WTC11 (cell line): ENCODE data around the gene CACNA2D3. TPM values are rescaled to one million over a fixed set of nuclear protein-coding genes. Genes with fewer than 3 reads are reported as not detected.

Experiments used
- ATAC-seq: fragments of 200-7000 bp; cut with Tn5 transposase; 2 replicates; pipeline ENCODE4 v1.10.0; 2021; ENCODE audit warnings: mild to moderate bottlenecking, moderate library complexity
- CTCF ChIA-PET: fragments of 300-600 bp; sonication (Branson Sonifier 250); formaldehyde crosslinking; loops from one replicate; lab custom pipeline; 2021; ENCODE audit warnings: antibody characterized with exemption; lab: Charles Lee
- POLR2A ChIA-PET: fragments of 350-600 bp; sonication (Branson Sonifier 250); formaldehyde crosslinking; loops from one replicate; lab custom pipeline; 2021; ENCODE audit warnings: antibody characterized with exemption; lab: Charles Lee
- DNase-seq: peaks from one replicate; pipeline ENCODE4 v3.0.0; 2021; ENCODE audit warnings: low spot score
- H3K27ac Mint-ChIP-seq: 2 replicates; pipeline ENCODE4 v1.8.0; 2021; ENCODE audit warnings: mixed read lengths
- H3K27me3 Mint-ChIP-seq: 2 replicates; pipeline ENCODE4 v1.8.0; 2021; ENCODE audit warnings: low read depth, mild to moderate bottlenecking, moderate library complexity, mixed read lengths
- H3K36me3 Mint-ChIP-seq: 2 replicates; pipeline ENCODE4 v1.8.0; 2021; ENCODE audit warnings: mixed read lengths
- H3K4me1 Mint-ChIP-seq: 2 replicates; pipeline ENCODE4 v1.8.0; 2022; ENCODE audit warnings: mixed read lengths
- H3K4me3 Mint-ChIP-seq: 2 replicates; pipeline ENCODE4 v1.8.0; 2021; ENCODE audit warnings: mild to moderate bottlenecking, moderate library complexity, mixed read lengths
- H3K9me3 Mint-ChIP-seq: 2 replicates; pipeline ENCODE4 v1.8.0; 2021; ENCODE audit warnings: mixed read lengths
- CBFB ChIP-seq: sonication (generic); formaldehyde crosslinking; IDR thresholded peaks from 2 replicates; pipeline ENCODE4 v1.8.1; 2022; ENCODE audit warnings: mild to moderate bottlenecking, low read depth, missing genetic modification reagents
- HMGA2 ChIP-seq: fragments of 250-450 bp; sonication (Bioruptor Pico); IDR thresholded peaks from 2 replicates; pipeline ENCODE4 v1.4.0; 2021; ENCODE audit warnings: mild to moderate bottlenecking, moderate library complexity
- MYBL2 ChIP-seq: sonication (generic); formaldehyde crosslinking; IDR thresholded peaks from 2 replicates; pipeline ENCODE4 v1.8.1; 2023; ENCODE audit warnings: mild to moderate bottlenecking, moderate library complexity, missing genetic modification reagents
- NFE2L1 ChIP-seq: sonication (generic); formaldehyde crosslinking; IDR thresholded peaks from 2 replicates; pipeline ENCODE4 v1.8.1; 2023; ENCODE audit warnings: missing genetic modification reagents
- PRRX2 ChIP-seq: fragments of 250-450 bp; sonication (Bioruptor Pico); IDR thresholded peaks from 2 replicates; pipeline ENCODE4 v1.8.0; 2021; ENCODE audit warnings: mild to moderate bottlenecking
- SMAD3 ChIP-seq: sonication (generic); formaldehyde crosslinking; IDR thresholded peaks from 2 replicates; pipeline ENCODE4 v1.8.0; 2022; ENCODE audit warnings: missing genetic modification reagents, mild to moderate bottlenecking, borderline replicate concordance
- SMAD4 ChIP-seq: sonication (generic); formaldehyde crosslinking; IDR thresholded peaks from 2 replicates; pipeline ENCODE4 v1.8.0; 2022; ENCODE audit warnings: mild to moderate bottlenecking, missing genetic modification reagents
- ZBTB21 ChIP-seq: sonication (generic); formaldehyde crosslinking; IDR thresholded peaks from 2 replicates; pipeline ENCODE4 v1.8.1; 2023; ENCODE audit warnings: mild to moderate bottlenecking, missing genetic modification reagents, borderline replicate concordance
- ZNF317 ChIP-seq: sonication (generic); formaldehyde crosslinking; IDR thresholded peaks from 2 replicates; pipeline ENCODE4 v1.8.1; 2023; ENCODE audit warnings: low read depth, mild to moderate bottlenecking, moderate library complexity, missing genetic modification reagents, borderline replicate concordance
- ZNF396 ChIP-seq: fragments of 250-450 bp; sonication (Bioruptor Pico); IDR thresholded peaks from 2 replicates; pipeline ENCODE4 v1.8.0; 2021; ENCODE audit warnings: mild to moderate bottlenecking, moderate library complexity, borderline replicate concordance
- ZNF423 ChIP-seq: fragments of 250-450 bp; sonication (Bioruptor Pico); IDR thresholded peaks from 2 replicates; pipeline ENCODE4 v2.1.2; 2022; ENCODE audit warnings: mild to moderate bottlenecking, moderate library complexity
- total RNA-seq: library from RNA; stranded (reverse); gene quantifications from 3 replicates; pipeline ENCODE4 v1.2.3, GENCODE V29; 2021
- TF ChIP-seq, protein P1 (sequence below): sonication (generic); formaldehyde crosslinking; IDR thresholded peaks from 2 replicates; pipeline ENCODE4 v1.8.0; 2023; ENCODE audit warnings: mild to moderate bottlenecking, missing genetic modification reagents
- TF ChIP-seq, protein P2 (sequence below): sonication (generic); formaldehyde crosslinking; IDR thresholded peaks from 2 replicates; pipeline ENCODE4 v1.8.1; 2023; ENCODE audit warnings: mild to moderate bottlenecking, missing genetic modification reagents, borderline replicate concordance
- TF ChIP-seq, protein P3 (sequence below): sonication (generic); formaldehyde crosslinking; conservative IDR thresholded peaks from 2 replicates; pipeline ENCODE4 v1.8.1; 2023; ENCODE audit warnings: mild to moderate bottlenecking, low read depth, missing genetic modification reagents, moderate library complexity
- TF ChIP-seq, protein P4 (sequence below): sonication (generic); formaldehyde crosslinking; IDR thresholded peaks from 2 replicates; pipeline ENCODE4 v1.8.1; 2022; ENCODE audit warnings: low read depth, missing genetic modification reagents, borderline replicate concordance
- TF ChIP-seq, protein P5 (sequence below): fragments of 250-450 bp; sonication (Bioruptor Pico); IDR thresholded peaks from 2 replicates; pipeline ENCODE4 v2.1.2; 2022; ENCODE audit warnings: mild to moderate bottlenecking, moderate library complexity
- TF ChIP-seq, protein P6 (sequence below): fragments of 250-450 bp; sonication (Bioruptor Pico); IDR thresholded peaks from 2 replicates; pipeline ENCODE4 v1.9.0; 2021; ENCODE audit warnings: mild to moderate bottlenecking
- TF ChIP-seq, protein P7 (sequence below): fragments of 250-450 bp; sonication (Bioruptor Pico); IDR thresholded peaks from 2 replicates; pipeline ENCODE4 v1.9.0; 2021; ENCODE audit warnings: moderate library complexity, mild to moderate bottlenecking, inconsistent platforms, borderline replicate concordance

The CACNA2D3 gene
- total RNA-seq, 1 experiment from 2014 or later: 5.0 TPM

DNA sequence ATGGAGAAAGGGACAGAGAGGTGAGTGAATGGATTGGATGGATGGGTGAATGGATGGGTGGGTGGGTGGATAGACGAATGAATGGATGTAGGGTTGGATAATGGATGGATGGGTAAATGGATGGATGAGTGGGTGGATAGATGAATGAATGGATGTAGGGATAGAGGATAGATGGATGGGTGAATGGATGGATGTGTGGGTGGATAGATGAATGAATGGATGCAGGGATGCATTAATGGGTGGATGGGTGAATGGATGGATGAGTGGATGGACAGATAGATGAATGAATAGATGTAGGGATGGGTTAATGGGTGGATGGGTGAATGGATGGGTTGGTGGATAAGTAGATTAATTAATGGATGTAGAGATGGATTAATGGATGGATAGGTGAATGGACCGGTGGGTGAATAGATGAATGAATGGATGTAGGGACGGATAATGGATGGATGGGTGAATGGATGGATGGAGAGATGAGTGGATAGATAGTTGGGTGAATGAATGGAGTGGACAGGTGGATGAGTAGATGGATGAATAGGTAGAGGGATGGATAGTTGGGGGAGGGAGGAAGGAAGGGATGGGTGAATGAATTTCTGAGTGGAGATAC is 28.6 kb downstream of the CACNA2D3 start:
- TF ChIP-seq CBFB (CRISPR knock-in tag) (no peak), HMGA2 (CRISPR knock-in tag) (no peak), ZNF317 (CRISPR knock-in tag) (no peak), PRRX2 (CRISPR knock-in tag) (no peak)
- TF ChIP-seq, protein P1, sequence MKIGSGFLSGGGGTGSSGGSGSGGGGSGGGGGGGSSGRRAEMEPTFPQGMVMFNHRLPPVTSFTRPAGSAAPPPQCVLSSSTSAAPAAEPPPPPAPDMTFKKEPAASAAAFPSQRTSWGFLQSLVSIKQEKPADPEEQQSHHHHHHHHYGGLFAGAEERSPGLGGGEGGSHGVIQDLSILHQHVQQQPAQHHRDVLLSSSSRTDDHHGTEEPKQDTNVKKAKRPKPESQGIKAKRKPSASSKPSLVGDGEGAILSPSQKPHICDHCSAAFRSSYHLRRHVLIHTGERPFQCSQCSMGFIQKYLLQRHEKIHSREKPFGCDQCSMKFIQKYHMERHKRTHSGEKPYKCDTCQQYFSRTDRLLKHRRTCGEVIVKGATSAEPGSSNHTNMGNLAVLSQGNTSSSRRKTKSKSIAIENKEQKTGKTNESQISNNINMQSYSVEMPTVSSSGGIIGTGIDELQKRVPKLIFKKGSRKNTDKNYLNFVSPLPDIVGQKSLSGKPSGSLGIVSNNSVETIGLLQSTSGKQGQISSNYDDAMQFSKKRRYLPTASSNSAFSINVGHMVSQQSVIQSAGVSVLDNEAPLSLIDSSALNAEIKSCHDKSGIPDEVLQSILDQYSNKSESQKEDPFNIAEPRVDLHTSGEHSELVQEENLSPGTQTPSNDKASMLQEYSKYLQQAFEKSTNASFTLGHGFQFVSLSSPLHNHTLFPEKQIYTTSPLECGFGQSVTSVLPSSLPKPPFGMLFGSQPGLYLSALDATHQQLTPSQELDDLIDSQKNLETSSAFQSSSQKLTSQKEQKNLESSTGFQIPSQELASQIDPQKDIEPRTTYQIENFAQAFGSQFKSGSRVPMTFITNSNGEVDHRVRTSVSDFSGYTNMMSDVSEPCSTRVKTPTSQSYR (CRISPR knock-in tag): no peak
- TF ChIP-seq, protein P2, sequence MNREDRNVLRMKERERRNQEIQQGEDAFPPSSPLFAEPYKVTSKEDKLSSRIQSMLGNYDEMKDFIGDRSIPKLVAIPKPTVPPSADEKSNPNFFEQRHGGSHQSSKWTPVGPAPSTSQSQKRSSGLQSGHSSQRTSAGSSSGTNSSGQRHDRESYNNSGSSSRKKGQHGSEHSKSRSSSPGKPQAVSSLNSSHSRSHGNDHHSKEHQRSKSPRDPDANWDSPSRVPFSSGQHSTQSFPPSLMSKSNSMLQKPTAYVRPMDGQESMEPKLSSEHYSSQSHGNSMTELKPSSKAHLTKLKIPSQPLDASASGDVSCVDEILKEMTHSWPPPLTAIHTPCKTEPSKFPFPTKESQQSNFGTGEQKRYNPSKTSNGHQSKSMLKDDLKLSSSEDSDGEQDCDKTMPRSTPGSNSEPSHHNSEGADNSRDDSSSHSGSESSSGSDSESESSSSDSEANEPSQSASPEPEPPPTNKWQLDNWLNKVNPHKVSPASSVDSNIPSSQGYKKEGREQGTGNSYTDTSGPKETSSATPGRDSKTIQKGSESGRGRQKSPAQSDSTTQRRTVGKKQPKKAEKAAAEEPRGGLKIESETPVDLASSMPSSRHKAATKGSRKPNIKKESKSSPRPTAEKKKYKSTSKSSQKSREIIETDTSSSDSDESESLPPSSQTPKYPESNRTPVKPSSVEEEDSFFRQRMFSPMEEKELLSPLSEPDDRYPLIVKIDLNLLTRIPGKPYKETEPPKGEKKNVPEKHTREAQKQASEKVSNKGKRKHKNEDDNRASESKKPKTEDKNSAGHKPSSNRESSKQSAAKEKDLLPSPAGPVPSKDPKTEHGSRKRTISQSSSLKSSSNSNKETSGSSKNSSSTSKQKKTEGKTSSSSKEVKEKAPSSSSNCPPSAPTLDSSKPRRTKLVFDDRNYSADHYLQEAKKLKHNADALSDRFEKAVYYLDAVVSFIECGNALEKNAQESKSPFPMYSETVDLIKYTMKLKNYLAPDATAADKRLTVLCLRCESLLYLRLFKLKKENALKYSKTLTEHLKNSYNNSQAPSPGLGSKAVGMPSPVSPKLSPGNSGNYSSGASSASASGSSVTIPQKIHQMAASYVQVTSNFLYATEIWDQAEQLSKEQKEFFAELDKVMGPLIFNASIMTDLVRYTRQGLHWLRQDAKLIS (CRISPR knock-in tag): no peak
- DNase-seq (no peak), ATAC-seq (no peak)
- Mint-ChIP-seq H3K27me3 (no peaks in the 10 kb centered on the region; the same call in 1 of the 2 replicates), H3K9me3 (no peaks in the 10 kb centered on the region), H3K27ac (no peak overlapping the region), H3K4me3 (no peak overlapping the region), H3K4me1 (peaks cover 12% of the 10 kb centered on the region), H3K36me3 (no peaks in the 10 kb centered on the region)
- POLR2A ChIA-PET: no interaction called here
- CTCF ChIA-PET: no interaction called here

DNA sequence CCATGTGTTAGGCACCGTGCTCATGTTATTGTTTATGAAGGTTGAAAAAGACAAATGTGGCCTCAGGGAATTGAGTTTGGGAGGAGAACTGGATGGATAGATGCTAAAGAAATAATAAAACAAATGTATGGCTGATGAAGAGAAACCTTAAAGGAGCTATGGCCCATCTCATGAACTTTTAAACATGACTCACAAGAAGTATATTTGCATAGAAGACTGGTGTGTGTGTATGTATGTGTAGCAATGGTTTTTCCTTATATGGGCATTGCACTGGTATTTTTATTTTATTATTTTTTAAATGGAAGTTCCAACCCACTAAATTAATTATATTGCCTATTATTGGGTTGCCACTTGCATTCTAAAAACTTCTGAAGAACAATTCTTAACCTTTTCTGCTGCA is 31.1 kb downstream of the CACNA2D3 start:
- CTCF ChIA-PET: no interaction called here
- Mint-ChIP-seq H3K27me3 (no peaks in the 10 kb centered on the region), H3K9me3 (no peaks in the 10 kb centered on the region), H3K4me1 (peaks cover 9% of the 10 kb centered on the region), H3K4me3 (no peak overlapping the region), H3K27ac (no peak overlapping the region), H3K36me3 (no peaks in the 10 kb centered on the region)
- no peak for ATAC-seq
- DNase-seq: no peak
- POLR2A ChIA-PET: no interaction called here
- TF ChIP-seq SMAD4 (no peak), ZBTB21 (CRISPR knock-in tag) (no peak), ZNF317 (CRISPR knock-in tag) (no peak), MYBL2 (CRISPR knock-in tag) (no peak), ZNF423 (no peak), SMAD3 (no peak), NFE2L1 (CRISPR knock-in tag) (no peak), ZNF396 (CRISPR knock-in tag) (no peak)
- TF ChIP-seq, protein P3, sequence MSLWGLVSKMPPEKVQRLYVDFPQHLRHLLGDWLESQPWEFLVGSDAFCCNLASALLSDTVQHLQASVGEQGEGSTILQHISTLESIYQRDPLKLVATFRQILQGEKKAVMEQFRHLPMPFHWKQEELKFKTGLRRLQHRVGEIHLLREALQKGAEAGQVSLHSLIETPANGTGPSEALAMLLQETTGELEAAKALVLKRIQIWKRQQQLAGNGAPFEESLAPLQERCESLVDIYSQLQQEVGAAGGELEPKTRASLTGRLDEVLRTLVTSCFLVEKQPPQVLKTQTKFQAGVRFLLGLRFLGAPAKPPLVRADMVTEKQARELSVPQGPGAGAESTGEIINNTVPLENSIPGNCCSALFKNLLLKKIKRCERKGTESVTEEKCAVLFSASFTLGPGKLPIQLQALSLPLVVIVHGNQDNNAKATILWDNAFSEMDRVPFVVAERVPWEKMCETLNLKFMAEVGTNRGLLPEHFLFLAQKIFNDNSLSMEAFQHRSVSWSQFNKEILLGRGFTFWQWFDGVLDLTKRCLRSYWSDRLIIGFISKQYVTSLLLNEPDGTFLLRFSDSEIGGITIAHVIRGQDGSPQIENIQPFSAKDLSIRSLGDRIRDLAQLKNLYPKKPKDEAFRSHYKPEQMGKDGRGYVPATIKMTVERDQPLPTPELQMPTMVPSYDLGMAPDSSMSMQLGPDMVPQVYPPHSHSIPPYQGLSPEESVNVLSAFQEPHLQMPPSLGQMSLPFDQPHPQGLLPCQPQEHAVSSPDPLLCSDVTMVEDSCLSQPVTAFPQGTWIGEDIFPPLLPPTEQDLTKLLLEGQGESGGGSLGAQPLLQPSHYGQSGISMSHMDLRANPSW: no peak
- TF ChIP-seq, protein P4, sequence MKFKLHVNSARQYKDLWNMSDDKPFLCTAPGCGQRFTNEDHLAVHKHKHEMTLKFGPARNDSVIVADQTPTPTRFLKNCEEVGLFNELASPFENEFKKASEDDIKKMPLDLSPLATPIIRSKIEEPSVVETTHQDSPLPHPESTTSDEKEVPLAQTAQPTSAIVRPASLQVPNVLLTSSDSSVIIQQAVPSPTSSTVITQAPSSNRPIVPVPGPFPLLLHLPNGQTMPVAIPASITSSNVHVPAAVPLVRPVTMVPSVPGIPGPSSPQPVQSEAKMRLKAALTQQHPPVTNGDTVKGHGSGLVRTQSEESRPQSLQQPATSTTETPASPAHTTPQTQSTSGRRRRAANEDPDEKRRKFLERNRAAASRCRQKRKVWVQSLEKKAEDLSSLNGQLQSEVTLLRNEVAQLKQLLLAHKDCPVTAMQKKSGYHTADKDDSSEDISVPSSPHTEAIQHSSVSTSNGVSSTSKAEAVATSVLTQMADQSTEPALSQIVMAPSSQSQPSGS (CRISPR knock-in tag): no peak
- TF ChIP-seq, protein P5, sequence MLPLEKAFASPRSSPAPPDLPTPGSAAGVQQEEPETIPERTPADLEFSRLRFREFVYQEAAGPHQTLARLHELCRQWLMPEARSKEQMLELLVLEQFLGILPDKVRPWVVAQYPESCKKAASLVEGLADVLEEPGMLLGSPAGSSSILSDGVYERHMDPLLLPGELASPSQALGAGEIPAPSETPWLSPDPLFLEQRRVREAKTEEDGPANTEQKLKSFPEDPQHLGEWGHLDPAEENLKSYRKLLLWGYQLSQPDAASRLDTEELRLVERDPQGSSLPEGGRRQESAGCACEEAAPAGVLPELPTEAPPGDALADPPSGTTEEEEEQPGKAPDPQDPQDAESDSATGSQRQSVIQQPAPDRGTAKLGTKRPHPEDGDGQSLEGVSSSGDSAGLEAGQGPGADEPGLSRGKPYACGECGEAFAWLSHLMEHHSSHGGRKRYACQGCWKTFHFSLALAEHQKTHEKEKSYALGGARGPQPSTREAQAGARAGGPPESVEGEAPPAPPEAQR: no peak
- TF ChIP-seq, protein P6, sequence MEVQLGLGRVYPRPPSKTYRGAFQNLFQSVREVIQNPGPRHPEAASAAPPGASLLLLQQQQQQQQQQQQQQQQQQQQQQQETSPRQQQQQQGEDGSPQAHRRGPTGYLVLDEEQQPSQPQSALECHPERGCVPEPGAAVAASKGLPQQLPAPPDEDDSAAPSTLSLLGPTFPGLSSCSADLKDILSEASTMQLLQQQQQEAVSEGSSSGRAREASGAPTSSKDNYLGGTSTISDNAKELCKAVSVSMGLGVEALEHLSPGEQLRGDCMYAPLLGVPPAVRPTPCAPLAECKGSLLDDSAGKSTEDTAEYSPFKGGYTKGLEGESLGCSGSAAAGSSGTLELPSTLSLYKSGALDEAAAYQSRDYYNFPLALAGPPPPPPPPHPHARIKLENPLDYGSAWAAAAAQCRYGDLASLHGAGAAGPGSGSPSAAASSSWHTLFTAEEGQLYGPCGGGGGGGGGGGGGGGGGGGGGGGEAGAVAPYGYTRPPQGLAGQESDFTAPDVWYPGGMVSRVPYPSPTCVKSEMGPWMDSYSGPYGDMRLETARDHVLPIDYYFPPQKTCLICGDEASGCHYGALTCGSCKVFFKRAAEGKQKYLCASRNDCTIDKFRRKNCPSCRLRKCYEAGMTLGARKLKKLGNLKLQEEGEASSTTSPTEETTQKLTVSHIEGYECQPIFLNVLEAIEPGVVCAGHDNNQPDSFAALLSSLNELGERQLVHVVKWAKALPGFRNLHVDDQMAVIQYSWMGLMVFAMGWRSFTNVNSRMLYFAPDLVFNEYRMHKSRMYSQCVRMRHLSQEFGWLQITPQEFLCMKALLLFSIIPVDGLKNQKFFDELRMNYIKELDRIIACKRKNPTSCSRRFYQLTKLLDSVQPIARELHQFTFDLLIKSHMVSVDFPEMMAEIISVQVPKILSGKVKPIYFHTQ: no peak
- TF ChIP-seq, protein P7, sequence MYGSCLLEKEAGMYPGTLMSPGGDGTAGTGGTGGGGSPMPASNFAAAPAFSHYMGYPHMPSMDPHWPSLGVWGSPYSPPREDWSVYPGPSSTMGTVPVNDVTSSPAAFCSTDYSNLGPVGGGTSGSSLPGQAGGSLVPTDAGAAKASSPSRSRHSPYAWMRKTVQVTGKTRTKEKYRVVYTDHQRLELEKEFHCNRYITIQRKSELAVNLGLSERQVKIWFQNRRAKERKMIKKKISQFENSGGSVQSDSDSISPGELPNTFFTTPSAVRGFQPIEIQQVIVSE (CRISPR knock-in tag): no peak
